Caco-2 (cell line): Measurements from ENCODE around the gene SHANK1. TPM values are rescaled to one million over a fixed set of nuclear protein-coding genes. Genes with fewer than 3 reads are reported as not detected.

Experiments
- BruUV-seq: library from RNA; stranded (reverse); fragments of 400-500 nt; replicated peaks from 2 replicates; lab custom pipeline; 2021; lab: Mats Ljungman, UMichigan
- CTCF ChIA-PET: fragments of 300-600 bp; sonication (Branson Sonifier 250); formaldehyde crosslinking; loops from one replicate; lab custom pipeline; 2022; ENCODE audit warnings: antibody characterized with exemption; lab: Charles Lee
- POLR2A ChIA-PET: fragments of 300-600 bp; sonication (Branson Sonifier 250); formaldehyde crosslinking; loops from one replicate; lab custom pipeline; 2022; ENCODE audit warnings: antibody characterized with exemption; lab: Charles Lee
- DNase-seq, 2 experiments: peaks; one replicate each; pipeline versions ENCODE4 v3.0.0 to v3.0.0-alpha.2; 2020 to 2022
- H3K27me3 ChIP-seq: replicated peaks from 2 replicates; pipeline ENCODE4 v1.6.0; 2011; ENCODE audit warnings: low read length; ENCODE audit not compliant: control insufficient read depth, insufficient read depth
- H3K36me3 ChIP-seq: 2 replicates; pipeline ENCODE4 v1.5.1; 2011; ENCODE audit warnings: low read length; ENCODE audit not compliant: control insufficient read depth, insufficient read depth
- H3K4me1 ChIP-seq: fragments of 250-450 bp; sonication (Bioruptor Pico); 2 replicates; pipeline ENCODE4 v1.5.1; 2020; ENCODE audit warnings: mild to moderate bottlenecking
- H3K4me3 ChIP-seq: 2 replicates; pipeline ENCODE4 v1.5.1; 2011; ENCODE audit warnings: low read depth, mild to moderate bottlenecking, control low read depth, low read length
- H3K9me3 ChIP-seq: fragments of 250-450 bp; sonication (Bioruptor Pico); 2 replicates; pipeline ENCODE4 v1.5.1; 2020; ENCODE audit warnings: mild to moderate bottlenecking, moderate library complexity
- H3K27ac Mint-ChIP-seq: one replicate; pipeline ENCODE4 v1.8.0; 2022; ENCODE audit warnings: mixed read lengths; ENCODE audit not compliant: unreplicated experiment
- H3K27me3 Mint-ChIP-seq: one replicate; pipeline ENCODE4 v1.8.0; 2022; ENCODE audit warnings: mixed read lengths; ENCODE audit not compliant: insufficient read depth, unreplicated experiment
- H3K36me3 Mint-ChIP-seq: one replicate; pipeline ENCODE4 v1.8.0; 2022; ENCODE audit warnings: mild to moderate bottlenecking, mixed read lengths; ENCODE audit not compliant: insufficient read depth, unreplicated experiment
- H3K4me1 Mint-ChIP-seq: one replicate; pipeline ENCODE4 v1.8.0; 2022; ENCODE audit warnings: low read depth, mixed read lengths; ENCODE audit not compliant: unreplicated experiment
- H3K4me3 Mint-ChIP-seq: one replicate; pipeline ENCODE4 v1.8.0; 2022; ENCODE audit warnings: mild to moderate bottlenecking, moderate library complexity, mixed read lengths; ENCODE audit not compliant: unreplicated experiment
- H3K9me3 Mint-ChIP-seq: one replicate; pipeline ENCODE4 v1.8.0; 2022; ENCODE audit warnings: mixed read lengths; ENCODE audit not compliant: unreplicated experiment
- intact Hi-C: fragments of 100-400 bp; cut with micrococcal nuclease; formaldehyde crosslinking; loops from one replicate; pipeline ENCODE4 v1.10.0; 2022; ENCODE audit not compliant: unreplicated experiment
- total RNA-seq: library from RNA; stranded (reverse); gene quantifications from 2 replicates; pipeline ENCODE4 v1.2.3, GENCODE V29; 2022
- TF ChIP-seq, protein P1 (sequence below), 2 experiments: fragments of 200-600 bp in 1 of 2; IDR thresholded peaks; 1 replicate in 1 of 2; 2 replicates in 1 of 2; pipeline versions ENCODE4 v1.5.1 to v1.8.0; 2011 to 2022; ENCODE audit warnings: antibody characterized with exemption in 1 of 2, control low read depth in 1 of 2, inconsistent platforms in 1 of 2, low read depth in 1 of 2, low read length in 1 of 2, mild to moderate bottlenecking in 1 of 2, moderate library complexity in 1 of 2; ENCODE audit not compliant: insufficient read depth in 1 of 2, severe bottlenecking in 1 of 2, unreplicated experiment in 1 of 2

SHANK1 gene
- total RNA-seq, 1 experiment from 2014 or later, result not detected

DNA sequence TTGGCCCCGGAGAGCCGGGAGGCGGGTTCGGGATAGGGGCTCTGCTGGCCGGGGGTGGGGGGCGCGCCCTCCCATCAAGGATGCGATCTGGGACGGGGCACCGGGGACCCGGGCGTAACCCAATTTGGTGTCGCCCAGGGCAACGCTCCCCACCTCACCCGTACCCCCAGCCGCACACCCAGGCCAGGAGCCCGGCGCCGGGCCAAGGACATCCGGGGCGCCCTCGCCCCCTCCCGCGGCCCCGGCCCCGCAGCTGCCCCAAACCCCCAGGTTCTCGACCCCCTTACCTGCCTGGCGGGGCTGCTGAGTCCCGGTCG lies 525 bp downstream of the SHANK1 start:
- H3K4me1 Mint-ChIP-seq, result peaks cover 10% of the 10 kb centered on the region
- no peaks in the 10 kb centered on the region for H3K36me3 Mint-ChIP-seq
- ChIA-PET CTCF (interaction anchor here (0.6 kb wide), 1 partner anchor 375 kb away, joined by 3 read pairs; no protein-coding TSS in a partner anchor), POLR2A (no interaction called here)
- Histone ChIP-seq H3K4me3 (peak overlapping the region; percentile 8; the same call in 1 of the 2 replicates), H3K36me3 (no peaks in the 10 kb centered on the region), H3K4me1 (no peaks in the 10 kb centered on the region), H3K9me3 (no peaks in the 10 kb centered on the region), H3K27me3 (peaks cover 2% of the 10 kb centered on the region)
- BruUV-seq, result no TSS peak
- TF ChIP-seq, protein P1, sequence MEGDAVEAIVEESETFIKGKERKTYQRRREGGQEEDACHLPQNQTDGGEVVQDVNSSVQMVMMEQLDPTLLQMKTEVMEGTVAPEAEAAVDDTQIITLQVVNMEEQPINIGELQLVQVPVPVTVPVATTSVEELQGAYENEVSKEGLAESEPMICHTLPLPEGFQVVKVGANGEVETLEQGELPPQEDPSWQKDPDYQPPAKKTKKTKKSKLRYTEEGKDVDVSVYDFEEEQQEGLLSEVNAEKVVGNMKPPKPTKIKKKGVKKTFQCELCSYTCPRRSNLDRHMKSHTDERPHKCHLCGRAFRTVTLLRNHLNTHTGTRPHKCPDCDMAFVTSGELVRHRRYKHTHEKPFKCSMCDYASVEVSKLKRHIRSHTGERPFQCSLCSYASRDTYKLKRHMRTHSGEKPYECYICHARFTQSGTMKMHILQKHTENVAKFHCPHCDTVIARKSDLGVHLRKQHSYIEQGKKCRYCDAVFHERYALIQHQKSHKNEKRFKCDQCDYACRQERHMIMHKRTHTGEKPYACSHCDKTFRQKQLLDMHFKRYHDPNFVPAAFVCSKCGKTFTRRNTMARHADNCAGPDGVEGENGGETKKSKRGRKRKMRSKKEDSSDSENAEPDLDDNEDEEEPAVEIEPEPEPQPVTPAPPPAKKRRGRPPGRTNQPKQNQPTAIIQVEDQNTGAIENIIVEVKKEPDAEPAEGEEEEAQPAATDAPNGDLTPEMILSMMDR (IDR thresholded peaks at IDR 0.05; ENCODE audit: insufficient read depth in 1 of 2, low read depth in 1 of 2, low read length in 1 of 2, severe bottlenecking in 1 of 2, unreplicated experiment in 1 of 2), result no peak
- H3K27me3 Mint-ChIP-seq, result peaks cover 53% of the 10 kb centered on the region
- H3K9me3 Mint-ChIP-seq, result no peaks in the 10 kb centered on the region
- peak overlapping the region; percentile 53 for H3K4me3 Mint-ChIP-seq
- DNase-seq, result no peak
- intact Hi-C loops, result no loop called here
- H3K27ac Mint-ChIP-seq, result no peak overlapping the region

DNA sequence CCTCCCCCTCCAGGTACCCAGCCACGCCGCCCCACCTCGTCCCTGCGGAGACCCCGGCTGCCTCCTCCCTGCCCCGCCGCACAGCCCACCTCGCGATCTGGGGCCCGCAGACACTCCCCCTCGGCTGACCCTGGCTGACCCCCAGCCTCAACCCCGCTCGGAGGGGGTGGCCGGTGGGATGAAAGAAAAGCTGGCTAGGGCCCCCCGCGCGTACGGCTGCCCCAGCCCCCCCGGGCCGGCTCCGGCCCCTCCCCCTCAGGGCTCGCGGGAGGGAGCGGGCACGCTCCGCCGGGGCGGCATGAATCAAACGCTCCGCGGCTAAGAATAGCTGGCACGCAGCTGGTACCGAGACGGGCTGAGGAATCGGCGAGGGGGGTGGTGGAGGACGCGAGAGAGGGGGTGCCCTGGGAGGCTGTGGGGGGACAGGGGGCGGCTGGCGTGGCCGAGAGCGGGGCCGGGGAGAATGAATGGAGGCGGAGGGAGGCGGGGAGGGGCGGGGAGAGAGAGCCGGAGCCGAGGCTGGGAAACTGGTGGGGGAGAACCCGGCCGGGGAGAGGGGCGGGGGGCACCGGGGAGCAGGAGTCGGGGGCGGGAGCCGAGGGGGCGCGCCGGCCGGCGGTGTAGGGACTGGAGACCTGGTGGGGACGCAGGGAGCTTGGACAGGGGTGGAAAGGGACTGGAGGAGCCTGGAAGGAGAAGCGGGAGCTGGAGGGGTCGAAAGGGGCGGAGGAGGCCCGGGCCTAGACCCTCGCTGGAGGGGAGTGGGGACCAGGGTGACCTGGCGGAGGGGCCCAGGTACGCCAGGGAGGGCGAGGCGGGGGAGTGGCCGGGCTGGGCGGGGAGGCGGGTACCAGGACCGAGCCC lies 1.1 kb downstream of the SHANK1 start:
- Histone ChIP-seq H3K4me1 (no peaks in the 10 kb centered on the region), H3K36me3 (no peaks in the 10 kb centered on the region), H3K27me3 (peaks cover 2% of the 10 kb centered on the region), H3K4me3 (peak overlapping the region; percentile 19), H3K9me3 (no peaks in the 10 kb centered on the region)
- no TSS peak for BruUV-seq
- H3K27ac Mint-ChIP-seq, result no peak overlapping the region
- DNase-seq, result no peak
- TF ChIP-seq, protein P1 (IDR thresholded peaks at IDR 0.05; ENCODE audit: insufficient read depth in 1 of 2, low read depth in 1 of 2, low read length in 1 of 2, severe bottlenecking in 1 of 2, unreplicated experiment in 1 of 2), result no peak
- ChIA-PET POLR2A (no interaction called here), CTCF (interaction anchor here (0.6 kb wide), 2 partner anchors 375 to 621 kb away, joined by 3 read pairs; no protein-coding TSS in a partner anchor)
- H3K4me1 Mint-ChIP-seq, result peaks cover 7% of the 10 kb centered on the region
- intact Hi-C loops, result no loop called here
- H3K4me3 Mint-ChIP-seq, result peak overlapping the region; percentile 53
- peaks cover 54% of the 10 kb centered on the region for H3K27me3 Mint-ChIP-seq
- H3K9me3 Mint-ChIP-seq, result no peaks in the 10 kb centered on the region
- no peaks in the 10 kb centered on the region for H3K36me3 Mint-ChIP-seq

DNA sequence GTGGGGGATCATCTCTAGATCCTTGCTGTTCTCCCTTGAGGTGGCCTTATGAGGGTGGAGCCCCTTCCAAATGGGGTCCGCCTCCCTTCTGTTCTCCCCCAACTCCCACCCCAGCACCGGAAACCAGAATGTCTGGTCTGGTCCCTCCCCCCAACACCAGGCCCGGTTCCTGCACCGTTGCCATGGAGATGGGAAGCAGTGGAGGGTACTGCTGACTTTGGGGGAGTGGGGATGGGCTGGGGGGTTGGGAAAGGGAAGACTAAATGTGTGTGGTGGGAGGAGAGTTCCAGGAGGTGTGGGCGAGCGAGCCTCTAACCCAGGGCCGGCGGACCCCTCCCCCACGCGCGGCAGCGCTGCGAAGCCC lies 1.7 kb downstream of the SHANK1 start:
- H3K9me3 ChIP-seq, result no peaks in the 10 kb centered on the region
- H3K4me3 ChIP-seq, result no peak overlapping the region
- DNase-seq, result no peak
- Mint-ChIP-seq H3K4me1 (peaks cover under 1% of the 10 kb centered on the region), H3K9me3 (no peaks in the 10 kb centered on the region), H3K36me3 (no peaks in the 10 kb centered on the region), H3K27ac (no peak overlapping the region), H3K27me3 (peaks cover 56% of the 10 kb centered on the region), H3K4me3 (peak overlapping the region; percentile 53)
- ChIA-PET CTCF (no interaction called here), POLR2A (no interaction called here)
- no peaks in the 10 kb centered on the region for H3K36me3 ChIP-seq
- BruUV-seq, result no TSS peak
- H3K27me3 ChIP-seq, result peaks cover 2% of the 10 kb centered on the region
- TF ChIP-seq, protein P1 (IDR thresholded peaks at IDR 0.05; ENCODE audit: insufficient read depth in 1 of 2, low read depth in 1 of 2, low read length in 1 of 2, severe bottlenecking in 1 of 2, unreplicated experiment in 1 of 2), result no peak
- intact Hi-C loops, result no loop called here
- H3K4me1 ChIP-seq, result no peaks in the 10 kb centered on the region
